ENCODE results near the gene SLC35G3. TPM values are rescaled to one million over a fixed set of nuclear protein-coding genes. Genes with fewer than 3 reads are reported as not detected.

Gene SLC35G3
- total and polyA plus RNA-seq, 2 of the 8 experiments (the other 6 are each of a cell fraction or from before 2014, with no cell fraction given): not detected

GRCh38 chr17:35183332-35183731 is 10.9 kb downstream of the SLC35G3 start:
- Histone ChIP-seq H3K4ac (replicated peaks; ENCODE audit: insufficient read length, low read depth, low read length) (no peak overlapping the region), H2BK12ac (ENCODE audit: low read depth, low read length) (no peak overlapping the region), H2BK120ac (replicated peaks; ENCODE audit: low read depth, low read length) (no peak overlapping the region), H2BK20ac (ENCODE audit: low read length) (no peak overlapping the region), H2BK15ac (ENCODE audit: low read length) (no peak overlapping the region), H3K56ac (replicated peaks; ENCODE audit: insufficient read length, low read depth, low read length) (no peak overlapping the region), H3K4me3 (ENCODE audit: extremely low read depth in 1 of 4, insufficient read depth in 2 of 4, low read depth in 3 of 4, low read length in 4 of 4) (no peak overlapping the region), H4K91ac (replicated peaks; ENCODE audit: insufficient read length, low read length) (no peak overlapping the region), H3K79me1 (ENCODE audit: low read depth, low read length) (no peaks in the 10 kb centered on the region), H2AK5ac (ENCODE audit: low read depth, low read length) (no peak overlapping the region), H3K9ac (replicated peaks in 1 of 4; ENCODE audit: extremely low read depth in 1 of 4, low read depth in 3 of 4, low read length in 3 of 4) (no peak overlapping the region), H3K23me2 (ENCODE audit: low read depth, low read length) (no peaks in the 10 kb centered on the region), H3K23ac (ENCODE audit: insufficient read length) (no peak overlapping the region), H3K27me3 (replicated peaks in 1 of 4; ENCODE audit: control insufficient read depth in 3 of 4, extremely low read depth in 1 of 4, insufficient read depth in 3 of 4, low read length in 3 of 4) (no peaks in the 10 kb centered on the region), H2BK5ac (ENCODE audit: low read depth, low read length) (no peak overlapping the region), H3K14ac (ENCODE audit: insufficient read length) (no peak overlapping the region), H4K5ac (ENCODE audit: insufficient read length, low read depth, low read length) (no peak overlapping the region), H3K4me1 (replicated peaks in 1 of 4; ENCODE audit: control insufficient read depth in 3 of 4, insufficient read depth in 4 of 4, low read length in 3 of 4) (no peaks in the 10 kb centered on the region), H4K8ac (ENCODE audit: extremely low read depth, insufficient read depth, low read length) (no peak overlapping the region), H2AFZ (ENCODE audit: low read length) (no peak overlapping the region), H3K27ac (ENCODE audit: low read depth, low read length) (no peak overlapping the region), H3K18ac (ENCODE audit: extremely low read depth, low read length) (no peak overlapping the region), H3K4me2 (ENCODE audit: insufficient read depth in 1 of 2, low read depth in 2 of 2, low read length in 2 of 2) (no peak overlapping the region), H3K9me3 (ENCODE audit: insufficient read depth in 2 of 2, low read depth in 1 of 2, low read length in 1 of 2) (no peaks in the 10 kb centered on the region), H4K20me1 (replicated peaks in 1 of 2; ENCODE audit: control insufficient read depth in 1 of 2, insufficient read depth in 2 of 2, low read length in 2 of 2) (no peaks in the 10 kb centered on the region), H3K36me3 (ENCODE audit: control insufficient read depth in 2 of 4, insufficient read depth in 4 of 4, low read length in 3 of 4) (no peaks in the 10 kb centered on the region), H3K79me2 (ENCODE audit: control insufficient read depth in 1 of 2, insufficient read depth in 2 of 2, low read length in 2 of 2) (no peaks in the 10 kb centered on the region)
- FAIRE-seq: no peak
- ChIA-PET CTCF (ENCODE audit: partially characterized antibody) (interaction anchor here (1.1 to 1.3 kb wide), 3 partner anchors 18 to 223 kb away, joined by 3 to 4 read pairs (median 3); no protein-coding TSS in a partner anchor), POLR2A (ENCODE audit: partially characterized antibody) (no interaction called here)
- TF ChIP-seq GTF2F1 (IDR thresholded peaks at IDR 0.05; ENCODE audit: borderline replicate concordance, low read depth, low read length) (no peak), TEAD4 (IDR thresholded peaks at IDR 0.05; ENCODE audit: low read depth, low read length) (no peak), EP300 (IDR thresholded peaks at IDR 0.05; ENCODE audit: borderline replicate concordance in 1 of 2, low read depth in 2 of 2, low read length in 2 of 2) (no peak)
- 76% methylated on average over 6 of the region's 6 CpGs; no CpG with 5 or more reads in 1 of the 2 experiments for WGBS, 2 experiments (ENCODE audit: extremely low coverage in 1 of 2, insufficient coverage in 1 of 2, insufficient read length in 1 of 2, insufficient replicate concordance in 2 of 2, low coverage in 1 of 2, low lambda C conversion rate in 2 of 2, missing lambda C conversion rate in 1 of 2)
- no peak for DNase-seq (ENCODE audit: low read depth in 1 of 2, low spot score in 2 of 2)
